Measurements from ENCODE around the gene WDFY4. TPM values are rescaled to one million over a fixed set of nuclear protein-coding genes. Genes with fewer than 3 reads are reported as not detected.

WDFY4 gene
- total RNA-seq, 2 donors from 2014 or later: 0.09 to 0.25 TPM

Other genes with a start within 250 kb of the WDFY4 start
- gene ARHGAP22, start 79.8 kb upstream of the WDFY4 start, total RNA-seq: not detected